ENCODE data around the gene PROCR.
"Not testable (repeated sequence)": the region's sequence is repeated elsewhere in the genome, so short reads cannot be mapped to it uniquely, and the experiment has no call there.

The PROCR gene

GRCh38 chr20:35171753-35172433 is at the start of gene PROCR:
Gene PROCR (plus strand): TSS chr20:35172072. CDS start chr20:35172155, 83 bp downstream.
- peak; percentile 20 for DNase-seq

DNA sequence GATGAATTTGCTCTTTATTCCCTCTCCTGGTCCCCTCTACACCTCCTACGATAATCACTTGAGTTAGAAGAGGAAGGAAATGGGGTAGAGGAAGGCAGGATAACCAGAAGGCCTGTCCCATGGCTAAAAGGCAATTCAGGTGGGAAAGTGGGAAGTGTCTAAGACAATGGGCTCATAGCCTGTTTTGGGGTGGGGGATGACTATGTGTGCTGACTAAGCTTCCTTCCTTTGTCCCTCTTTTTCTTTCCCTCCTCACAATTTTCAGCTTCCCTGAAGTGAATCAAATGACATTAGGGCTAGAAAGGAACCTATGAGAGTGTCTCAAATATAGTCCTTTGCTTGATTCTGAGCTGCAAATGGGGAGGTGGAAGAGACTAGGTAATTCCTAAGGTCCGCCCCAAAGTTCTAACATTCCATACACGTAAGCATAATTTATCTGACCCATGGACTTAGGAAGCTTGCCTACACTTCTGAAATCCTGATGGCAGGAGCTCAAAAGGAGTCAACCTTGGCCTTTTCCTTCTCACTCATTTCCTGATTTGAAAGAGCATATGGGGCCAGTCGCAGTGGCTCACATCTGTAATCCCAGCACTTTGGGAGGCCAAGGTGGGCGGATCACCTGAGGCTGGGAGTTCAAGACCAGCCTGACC is 49.0 kb upstream of the PROCR start:
- DNase-seq = no peak

DNA sequence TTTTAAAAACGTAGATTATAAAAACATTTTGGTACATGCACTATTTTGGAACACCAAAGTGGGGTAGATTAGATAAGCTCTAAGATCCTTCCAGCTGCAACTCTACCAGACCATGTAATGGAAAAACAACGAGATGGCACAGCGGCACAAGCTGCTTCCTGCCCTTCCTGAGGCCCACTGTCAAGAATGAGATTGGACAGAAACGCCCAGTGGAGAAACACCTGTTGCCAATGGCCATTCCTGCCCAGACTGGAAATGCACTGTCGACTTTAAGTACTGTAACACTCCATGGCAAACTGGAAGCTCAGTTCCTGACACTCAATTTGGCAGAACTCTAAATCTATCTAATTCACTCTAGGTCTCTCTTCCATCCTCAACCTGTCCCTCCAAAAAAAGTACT is 46.1 kb upstream of the PROCR start:
- DNase-seq = no peak

DNA sequence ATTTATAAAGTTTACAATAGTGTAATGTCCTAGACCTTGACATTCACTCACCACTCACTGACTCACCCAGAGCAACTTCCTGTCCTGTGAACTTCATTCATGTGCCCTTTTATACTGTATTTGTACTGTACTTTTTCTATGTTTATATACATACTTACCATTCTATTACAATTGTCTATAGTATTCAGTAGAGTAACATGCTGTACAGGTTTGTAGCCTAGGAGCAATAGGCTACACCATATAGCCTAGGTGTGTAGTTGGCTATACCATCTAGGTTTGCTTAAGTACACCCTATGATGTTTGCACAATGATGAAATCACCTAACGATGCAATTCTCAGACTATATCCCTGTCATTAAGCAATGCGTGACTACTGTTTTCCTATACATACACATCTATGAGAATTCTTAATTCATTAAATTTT is 42.2 kb upstream of the PROCR start:
- no peak for DNase-seq

DNA sequence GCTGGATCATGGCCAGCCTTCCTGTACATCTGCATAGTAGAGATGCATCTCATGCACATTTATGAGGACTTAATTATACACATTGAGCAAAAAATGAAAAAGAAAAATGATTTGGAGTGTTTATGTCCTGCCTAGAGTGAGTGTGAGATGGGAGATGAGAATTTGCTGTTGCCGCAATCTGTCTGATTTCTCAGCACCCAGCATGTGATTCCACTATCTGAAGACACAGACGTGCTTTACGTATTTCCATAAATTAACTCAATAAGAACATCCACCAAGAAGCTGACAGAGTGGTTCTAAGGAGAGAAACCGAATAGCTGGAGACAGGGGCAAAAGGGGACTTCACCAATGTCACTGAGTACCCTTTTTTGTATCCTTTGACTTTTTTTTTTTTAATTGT is 39.9 kb upstream of the PROCR start:
- DNase-seq = no peak

DNA sequence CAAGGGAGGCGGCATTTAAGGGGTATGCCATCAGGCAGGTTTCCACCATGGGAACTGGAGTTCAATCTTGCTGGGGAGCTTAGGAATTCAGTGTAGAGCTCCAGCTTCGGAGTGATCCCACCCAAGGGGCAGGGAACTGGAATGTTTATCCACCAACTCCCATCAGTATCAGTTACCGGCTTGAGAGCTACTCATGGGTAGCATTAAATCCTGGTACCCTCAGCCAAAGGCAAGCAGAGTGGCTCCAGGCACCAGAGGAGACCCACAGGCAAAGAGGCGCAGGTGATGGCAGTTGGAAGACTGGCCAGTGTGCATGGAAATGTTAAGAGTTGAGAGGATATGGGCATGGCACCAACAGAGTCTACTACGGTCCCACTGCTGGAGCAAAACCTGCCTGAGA is 38.8 kb upstream of the PROCR start:
- DNase-seq = no peak

DNA sequence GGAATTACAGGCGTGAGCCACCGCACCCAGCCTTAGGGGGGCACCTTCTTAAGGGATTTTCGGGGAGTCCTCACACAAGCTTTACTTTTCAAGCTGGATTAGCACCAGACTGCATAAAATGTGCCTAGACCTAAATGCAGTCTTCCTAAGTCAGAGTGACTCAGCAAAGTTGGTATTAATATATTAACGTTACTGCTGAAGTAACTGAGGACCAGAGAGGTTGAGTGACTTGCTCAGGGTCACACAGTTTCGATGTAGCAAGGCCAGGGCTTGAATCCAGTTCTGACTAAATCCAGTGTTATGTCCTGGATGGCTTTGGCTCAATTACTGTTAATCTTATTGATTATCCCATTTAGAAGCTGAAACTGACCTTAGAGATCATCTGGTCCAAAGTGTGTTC is 38.1 kb upstream of the PROCR start:
- DNase-seq = no peak

DNA sequence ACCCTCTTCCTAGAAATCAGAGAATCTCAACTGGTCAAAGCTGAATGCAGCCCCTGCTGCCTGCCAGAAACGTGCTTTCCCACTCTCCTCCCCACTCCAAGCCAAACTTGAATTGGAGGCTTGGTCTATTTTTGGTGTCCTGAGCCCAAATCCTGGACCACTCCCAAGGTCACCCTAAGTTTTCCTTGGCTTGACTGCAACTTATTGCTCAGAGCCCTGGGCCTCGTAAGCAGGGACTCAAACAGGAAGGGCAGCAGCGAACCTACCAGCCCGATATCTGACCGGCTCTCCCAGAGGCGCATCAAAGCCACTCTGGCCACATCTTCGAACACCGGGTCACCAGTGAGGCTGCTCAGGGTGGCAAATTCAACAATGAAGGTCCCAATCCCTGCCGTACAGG is 37.4 kb upstream of the PROCR start:
- no peak for DNase-seq

- DNase-seq = no peak
Observed at GRCh38 chr20:35134880-35135279, 37.0 kb upstream of the PROCR start.

- no peak for DNase-seq
Observed at GRCh38 chr20:35135867-35136586, 35.8 kb upstream of the PROCR start.

GRCh38 chr20:35144694-35145093 is 27.2 kb upstream of the PROCR start:
- DNase-seq = no peak

- no peak for DNase-seq
Observed at GRCh38 chr20:35145141-35145564, 26.7 kb upstream of the PROCR start.

DNA sequence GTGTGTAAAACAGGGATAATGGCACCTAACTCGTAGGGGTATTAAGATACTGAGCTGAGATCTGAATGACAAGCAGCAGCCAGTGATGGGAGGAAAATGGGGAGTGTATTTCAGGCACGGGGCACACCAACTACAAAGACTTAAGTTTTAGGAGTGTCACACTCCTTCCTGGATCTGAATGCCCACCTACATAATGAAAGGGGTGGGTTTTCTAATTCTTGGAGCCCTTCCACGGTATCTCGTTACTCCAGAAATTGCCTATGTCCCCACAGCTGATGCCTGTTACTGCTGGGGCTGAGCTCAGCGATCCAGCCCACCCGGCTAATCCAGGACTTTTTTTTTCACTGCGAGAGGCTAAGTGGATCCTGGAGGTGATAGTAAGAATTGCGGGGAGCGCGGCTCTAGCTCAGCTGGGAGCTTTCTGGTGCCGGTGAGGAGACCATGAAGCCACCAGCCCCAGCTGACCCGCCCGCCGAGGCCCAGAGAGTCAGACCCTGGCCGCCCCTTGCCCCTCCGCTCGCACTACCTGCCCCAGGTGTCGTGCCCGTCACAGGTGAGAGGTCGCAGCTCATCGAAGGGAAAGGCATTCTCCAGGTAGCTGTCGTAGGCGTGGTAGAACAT is 25.5 kb upstream of the PROCR start:
- no peak for DNase-seq

DNA sequence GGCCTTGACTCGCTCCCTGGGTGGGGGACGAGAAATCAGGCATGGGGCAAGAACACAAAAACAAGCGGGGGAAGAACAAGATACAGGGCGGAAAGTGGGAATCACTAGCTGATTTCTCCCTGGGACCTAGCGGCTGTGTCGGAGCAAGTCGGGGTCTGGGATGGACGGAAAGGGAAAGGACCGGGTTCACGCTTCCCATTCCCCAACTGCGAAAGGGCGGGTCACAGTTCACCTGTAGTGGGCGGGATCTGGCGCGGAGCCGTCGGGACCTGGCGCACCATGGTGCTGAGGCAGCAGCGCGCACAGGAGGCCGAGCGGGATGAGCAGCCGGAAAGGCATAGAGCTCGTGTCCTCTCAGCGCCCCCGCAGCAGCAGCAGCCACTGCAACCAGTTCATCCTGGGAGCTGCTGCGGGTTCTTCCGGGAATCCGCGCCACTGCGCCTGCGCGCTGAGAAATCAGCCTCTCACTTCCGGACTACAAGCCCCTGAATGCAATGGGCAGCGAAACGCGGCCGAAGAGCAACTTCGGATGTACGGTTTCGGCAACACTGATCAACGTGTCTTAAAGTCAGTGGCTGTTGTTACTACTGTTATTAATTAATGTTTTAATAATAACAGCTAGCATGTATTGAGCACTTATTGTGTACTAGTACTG is 24.8 kb upstream of the PROCR start, which contains the start of gene EDEM2:
Gene EDEM2 (minus strand): TSS at position 417 of the 655 bp plus-strand sequence. CDS start 78 bp downstream, at position 339.
- DNase-seq = peak; percentile 96

- DNase-seq = peak; percentile 30
Observed at GRCh38 chr20:35147575-35148071, 24.2 kb upstream of the PROCR start.

GRCh38 chr20:35150846-35151579 is 20.9 kb upstream of the PROCR start:
- DNase-seq = no peak

DNA sequence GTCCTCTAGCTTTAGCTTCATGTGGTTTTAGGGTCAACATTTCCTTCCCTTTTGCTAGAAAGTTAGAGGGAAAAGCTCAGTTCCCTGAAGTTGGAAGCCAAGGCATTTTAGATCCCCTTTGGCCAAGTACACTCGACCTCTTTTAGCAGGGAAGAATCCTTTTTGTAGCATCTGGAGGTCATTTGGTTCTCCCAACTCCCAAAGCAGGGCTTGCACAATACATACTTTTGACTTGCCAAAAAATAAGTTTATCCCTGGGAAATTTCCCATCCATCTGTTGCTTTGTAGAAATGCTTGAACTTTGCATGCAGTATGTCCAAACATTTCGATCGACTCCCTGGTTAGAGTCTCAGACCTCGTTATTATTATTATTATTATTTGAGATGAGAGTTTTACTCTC is 20.1 kb upstream of the PROCR start:
- DNase-seq = no peak

GRCh38 chr20:35155936-35156335 is 15.9 kb upstream of the PROCR start:
- DNase-seq = no peak

- no peak for DNase-seq
Observed at GRCh38 chr20:35156978-35157377, 14.9 kb upstream of the PROCR start.

DNA sequence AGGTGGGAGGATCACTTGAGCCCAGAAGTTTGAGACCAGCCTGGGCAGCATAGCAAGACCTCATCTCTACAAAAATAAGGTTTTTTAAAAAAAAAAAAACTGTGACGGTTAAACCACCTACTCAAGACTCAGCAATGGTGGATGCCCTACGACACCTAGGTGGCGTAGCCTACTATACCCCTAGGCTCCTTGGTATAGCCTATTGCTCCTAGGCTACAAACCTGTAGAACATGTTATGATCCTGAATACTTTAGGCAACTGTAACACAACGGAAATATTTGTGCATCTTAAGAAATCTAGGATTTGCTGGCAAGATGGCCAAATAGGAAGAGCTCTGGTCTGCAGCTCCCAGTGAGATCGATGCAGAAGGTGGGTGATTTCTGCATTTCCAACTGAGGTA is 11.5 kb upstream of the PROCR start:
- not testable (repeated sequence) for DNase-seq

DNA sequence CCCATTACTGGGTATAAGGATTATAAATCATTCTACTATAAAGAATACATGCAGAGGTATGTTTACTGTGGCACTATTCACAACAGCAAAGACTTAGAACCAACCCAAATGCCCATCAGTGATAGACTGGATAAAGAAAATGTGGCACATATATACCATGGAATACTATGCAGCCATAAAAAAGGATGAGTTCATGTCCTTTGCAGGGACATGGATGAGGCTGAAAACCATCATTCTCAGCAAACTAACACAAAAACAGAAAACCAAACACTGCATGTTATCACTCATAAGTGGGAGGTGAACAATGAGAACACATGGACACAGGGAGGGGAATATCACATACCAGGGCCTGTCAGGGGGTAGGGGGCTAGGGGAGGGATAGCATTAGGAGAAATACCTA is 7.3 kb upstream of the PROCR start:
- DNase-seq = not testable (repeated sequence)
